Left ventricle myocardium inferior (tissue), 1 donor: ENCODE results near the gene GPR153. TPM values are rescaled to one million over a fixed set of nuclear protein-coding genes. Genes with fewer than 3 reads are reported as not detected.
"Not testable (repeated sequence)": the region's sequence is repeated elsewhere in the genome, so short reads cannot be mapped to it uniquely, and the experiment has no call there.

Experiments used
- DNase-seq: peaks from one replicate; pipeline ENCODE4 v3.0.0-alpha.2; 2020
- H3K27ac ChIP-seq: fragments of 200-600 bp; replicated peaks from 2 replicates; pipeline ENCODE4 v1.8.0; 2021
- H3K27me3 ChIP-seq: fragments of 200-600 bp; 2 replicates; pipeline ENCODE4 v1.8.0; 2021; ENCODE audit warnings: low read depth
- H3K36me3 ChIP-seq: fragments of 200-600 bp; 2 replicates; pipeline ENCODE4 v1.8.0; 2021
- H3K4me1 ChIP-seq: fragments of 200-600 bp; 2 replicates; pipeline ENCODE4 v1.8.0; 2021
- H3K4me3 ChIP-seq: fragments of 200-600 bp; 2 replicates; pipeline ENCODE4 v1.8.0; 2021; ENCODE audit warnings: mild to moderate bottlenecking, moderate library complexity
- H3K9me3 ChIP-seq: fragments of 200-600 bp; replicated peaks from 2 replicates; pipeline ENCODE4 v1.8.0; 2021
- intact Hi-C: fragments of 100-400 bp; cut with micrococcal nuclease; formaldehyde crosslinking; loops from one replicate; pipeline ENCODE4 v1.11.0; 2022
- total RNA-seq: library from RNA; stranded (reverse); fragmentation: NEBNext Ultra II Directional; extraction: Animal tissue kit (Norgen Biotek cat#: 25700); gene quantifications from one replicate; pipeline ENCODE4 v1.2.1, GENCODE V29; 2021
- TF ChIP-seq, protein P1 (sequence below): fragments of 200-600 bp; IDR thresholded peaks from 2 replicates; pipeline ENCODE4 v1.8.0; 2021; ENCODE audit warnings: antibody characterized with exemption, mild to moderate bottlenecking, borderline replicate concordance
- donor health status: DM: no; HTN: yes; CAD: no; lungs with severe emphysema.

The GPR153 gene
- total RNA-seq, 1 donor from 2014 or later: 4.8 TPM

DNA sequence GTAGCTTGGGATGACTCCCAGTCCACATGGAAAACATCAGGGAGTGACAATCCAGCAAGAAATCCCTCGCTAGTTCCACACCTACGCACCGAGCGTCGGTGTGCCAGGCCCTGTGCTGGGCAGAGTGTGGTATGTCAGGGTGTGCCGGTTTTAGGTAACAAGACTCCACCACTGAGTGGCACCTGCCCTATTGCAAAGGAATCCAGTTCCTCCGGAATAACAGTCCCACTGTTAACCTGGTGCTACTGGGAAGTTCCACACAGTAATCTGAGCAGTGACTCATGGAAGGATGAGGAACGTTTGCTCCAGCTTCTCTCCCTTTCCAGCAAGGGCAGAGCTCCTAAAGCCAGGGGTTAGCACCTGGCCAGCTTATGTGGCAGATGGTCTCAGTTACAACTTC is 40.7 kb downstream of the GPR153 start:
- peaks cover 42% of the 10 kb centered on the region for H3K4me1 ChIP-seq
- TF ChIP-seq, protein P1, sequence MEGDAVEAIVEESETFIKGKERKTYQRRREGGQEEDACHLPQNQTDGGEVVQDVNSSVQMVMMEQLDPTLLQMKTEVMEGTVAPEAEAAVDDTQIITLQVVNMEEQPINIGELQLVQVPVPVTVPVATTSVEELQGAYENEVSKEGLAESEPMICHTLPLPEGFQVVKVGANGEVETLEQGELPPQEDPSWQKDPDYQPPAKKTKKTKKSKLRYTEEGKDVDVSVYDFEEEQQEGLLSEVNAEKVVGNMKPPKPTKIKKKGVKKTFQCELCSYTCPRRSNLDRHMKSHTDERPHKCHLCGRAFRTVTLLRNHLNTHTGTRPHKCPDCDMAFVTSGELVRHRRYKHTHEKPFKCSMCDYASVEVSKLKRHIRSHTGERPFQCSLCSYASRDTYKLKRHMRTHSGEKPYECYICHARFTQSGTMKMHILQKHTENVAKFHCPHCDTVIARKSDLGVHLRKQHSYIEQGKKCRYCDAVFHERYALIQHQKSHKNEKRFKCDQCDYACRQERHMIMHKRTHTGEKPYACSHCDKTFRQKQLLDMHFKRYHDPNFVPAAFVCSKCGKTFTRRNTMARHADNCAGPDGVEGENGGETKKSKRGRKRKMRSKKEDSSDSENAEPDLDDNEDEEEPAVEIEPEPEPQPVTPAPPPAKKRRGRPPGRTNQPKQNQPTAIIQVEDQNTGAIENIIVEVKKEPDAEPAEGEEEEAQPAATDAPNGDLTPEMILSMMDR: no peak
- no peaks in the 10 kb centered on the region for H3K27me3 ChIP-seq
- H3K27ac ChIP-seq: no peak overlapping the region
- no peaks in the 10 kb centered on the region for H3K9me3 ChIP-seq
- no peak for DNase-seq
- no peak overlapping the region for H3K4me3 ChIP-seq
- peaks cover 65% of the 10 kb centered on the region for H3K36me3 ChIP-seq
- intact Hi-C loops: no loop called here

DNA sequence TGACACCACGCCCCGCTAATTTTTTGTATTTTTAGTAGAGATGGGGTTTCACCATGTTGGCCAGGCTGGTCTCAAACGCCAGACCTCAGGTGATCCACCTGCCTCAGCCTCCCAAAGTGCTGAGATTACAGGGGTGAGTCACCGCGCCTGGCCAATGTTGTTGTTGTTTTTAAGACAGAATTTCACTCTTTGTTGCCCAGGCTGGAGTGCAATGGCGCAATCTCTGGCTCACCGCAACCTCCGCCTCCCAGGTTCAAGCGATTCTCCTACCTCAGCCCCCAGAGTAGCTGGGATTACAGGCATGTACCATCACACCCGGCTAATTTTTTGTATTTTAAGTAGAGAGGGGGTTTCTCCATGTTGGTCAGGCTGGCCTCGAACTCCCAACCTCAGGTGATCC is 41.3 kb downstream of the GPR153 start:
- H3K9me3 ChIP-seq, DNase-seq, H3K27me3 ChIP-seq, intact Hi-C loops, H3K4me3 ChIP-seq: not testable (repeated sequence)
- peak overlapping the region; percentile 1 for H3K27ac ChIP-seq
- H3K36me3 ChIP-seq: peaks cover 63% of the 10 kb centered on the region
- peaks cover 36% of the 10 kb centered on the region for H3K4me1 ChIP-seq

DNA sequence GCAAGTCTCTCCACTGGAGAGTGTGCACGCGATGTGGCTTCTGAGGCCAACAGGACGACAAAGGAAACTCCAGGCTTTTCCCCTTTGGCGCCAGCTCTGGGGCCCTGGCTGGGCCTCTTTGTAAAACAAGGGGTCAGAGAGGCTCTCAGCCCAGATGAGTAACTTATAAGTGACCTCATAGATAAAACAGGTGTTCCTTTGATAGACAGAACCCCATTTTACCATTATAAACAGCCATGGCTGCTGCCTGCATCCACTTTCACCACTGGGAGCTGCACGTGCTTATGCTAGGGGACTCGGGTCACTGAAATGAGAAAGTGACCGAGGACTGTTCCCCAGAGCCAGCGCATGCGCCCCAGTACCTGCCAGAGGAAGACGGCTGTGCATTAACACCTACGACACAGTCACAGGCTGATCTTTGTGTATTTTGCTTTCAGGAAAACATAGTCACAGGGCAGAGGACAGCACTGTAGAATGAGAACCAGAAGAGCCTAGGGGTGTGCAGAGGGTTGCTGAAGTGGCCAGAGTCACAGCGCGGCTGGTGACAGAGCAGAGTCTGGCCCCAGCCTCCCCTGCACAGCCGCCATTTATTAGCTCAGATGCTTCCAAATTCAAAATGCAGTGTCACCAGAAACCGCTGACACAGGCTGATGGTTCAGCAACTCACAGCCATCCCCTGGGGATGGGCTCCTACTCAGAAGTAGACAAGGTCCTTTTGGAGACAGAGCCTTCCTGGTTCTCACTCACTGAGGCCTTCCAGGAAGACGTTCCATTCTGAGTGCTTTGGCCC is 42.3 kb downstream of the GPR153 start:
- no peaks in the 10 kb centered on the region for H3K9me3 ChIP-seq
- H3K4me3 ChIP-seq: no peak overlapping the region
- peak overlapping the region; percentile 1 for H3K27ac ChIP-seq
- TF ChIP-seq, protein P1: no peak
- no peaks in the 10 kb centered on the region for H3K27me3 ChIP-seq
- H3K36me3 ChIP-seq: peaks cover 62% of the 10 kb centered on the region
- peaks cover 25% of the 10 kb centered on the region for H3K4me1 ChIP-seq
- DNase-seq: no peak
- intact Hi-C loops: no loop called here

DNA sequence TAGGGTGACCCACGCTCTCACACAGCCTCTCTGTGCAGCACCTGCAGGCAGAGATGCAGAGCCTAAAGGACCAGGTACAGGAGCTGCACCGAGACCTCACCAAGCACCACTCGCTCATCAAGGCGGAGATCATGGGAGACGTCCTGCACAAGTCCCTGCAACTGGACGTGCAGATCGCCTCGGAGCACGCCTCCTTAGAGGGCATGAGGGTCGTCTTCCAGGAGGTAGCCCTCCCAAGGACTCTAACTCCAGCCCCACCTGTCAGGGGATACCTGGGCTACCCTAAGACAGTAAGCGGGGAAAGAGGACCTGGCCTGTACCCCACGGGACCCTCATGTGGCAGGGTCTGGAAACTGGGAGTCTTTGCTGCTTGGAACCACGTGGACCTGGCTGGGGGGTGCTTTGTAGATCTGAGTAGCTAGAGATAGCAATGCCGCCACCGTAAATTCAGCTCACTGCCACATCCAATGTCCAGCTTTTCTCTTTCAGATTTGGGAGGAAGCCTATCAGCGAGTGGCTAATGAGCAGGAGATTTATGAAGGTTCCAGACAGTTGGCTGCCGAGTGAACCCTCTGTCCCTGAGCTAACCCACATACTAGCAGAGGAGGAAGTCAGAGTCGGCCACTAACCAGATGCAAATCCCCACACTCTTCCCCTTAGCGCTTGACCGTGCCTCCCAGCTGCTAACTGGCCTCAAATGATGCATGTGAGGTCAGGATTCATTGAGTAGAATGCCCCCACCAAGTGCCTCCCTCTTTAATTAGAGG is 48.5 kb downstream of the GPR153 start:
- H3K27me3 ChIP-seq: no peaks in the 10 kb centered on the region
- H3K4me1 ChIP-seq: peaks cover 43% of the 10 kb centered on the region
- H3K9me3 ChIP-seq: no peaks in the 10 kb centered on the region
- H3K36me3 ChIP-seq: peaks cover 63% of the 10 kb centered on the region
- no peak for DNase-seq
- no peak overlapping the region for H3K27ac ChIP-seq
- intact Hi-C loops: no loop called here
- TF ChIP-seq, protein P1: no peak
- no peak overlapping the region for H3K4me3 ChIP-seq

DNA sequence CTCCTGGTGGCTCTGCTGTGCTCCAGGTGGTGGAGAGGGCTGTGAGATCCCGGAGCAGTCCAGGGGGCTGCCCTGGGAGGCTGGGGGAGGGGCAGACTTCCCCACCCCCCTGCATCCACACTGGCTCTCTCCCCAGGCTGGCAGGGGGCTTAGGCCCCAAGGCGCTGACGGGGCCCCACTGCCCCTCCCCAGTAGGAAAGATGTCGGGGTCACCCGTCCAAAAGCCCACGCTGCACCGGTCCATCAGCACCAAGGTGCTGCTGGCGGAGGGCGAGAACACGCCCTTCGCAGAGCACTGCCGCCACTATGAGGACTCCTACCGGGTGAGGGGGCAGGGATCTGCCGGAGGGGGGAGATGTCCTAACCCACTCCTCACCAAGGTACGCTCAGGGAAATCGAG is 49.2 kb downstream of the GPR153 start:
- TF ChIP-seq, protein P1: no peak
- no peak for DNase-seq
- no peak overlapping the region for H3K4me3 ChIP-seq
- no peaks in the 10 kb centered on the region for H3K9me3 ChIP-seq
- H3K36me3 ChIP-seq: peaks cover 57% of the 10 kb centered on the region
- intact Hi-C loops: no loop called here
- peaks cover 49% of the 10 kb centered on the region for H3K4me1 ChIP-seq
- H3K27me3 ChIP-seq: no peaks in the 10 kb centered on the region
- no peak overlapping the region for H3K27ac ChIP-seq
